Omental fat pad (tissue), 4 donors: ENCODE results near the gene MBNL2. TPM values are rescaled to one million over a fixed set of nuclear protein-coding genes. Genes with fewer than 3 reads are reported as not detected.

ENCODE experiments used
- ATAC-seq: fragments of 150-250 bp; one replicate; pipeline ENCODE4 v1.9.1; 2016; ENCODE audit warnings: mild to moderate bottlenecking, moderate library complexity; ENCODE audit not compliant: low FRiP score
- DNase-seq: peaks from one replicate; pipeline ENCODE4 v3.0.0-alpha.2; 2019; ENCODE audit warnings: low spot score
- total RNA-seq, 4 donors: library from RNA; depleted of rRNA; stranded (reverse); fragments of >200 nt; gene quantifications; one replicate each; pipeline ENCODE4 v1.1.0, GENCODE V29; 2016
- TF ChIP-seq, protein P1 (sequence below), 3 donors: fragments of 450-650 bp; IDR thresholded peaks; one replicate each; pipeline ENCODE4 v1.5.1; 2016 to 2017; ENCODE audit warnings: antibody characterized with exemption in 3 of 3, mild to moderate bottlenecking in 3 of 3, moderate library complexity in 2 of 3

The MBNL2 gene
- total RNA-seq, 4 donors from 2014 or later: 105 to 132 (median 123) TPM

DNA sequence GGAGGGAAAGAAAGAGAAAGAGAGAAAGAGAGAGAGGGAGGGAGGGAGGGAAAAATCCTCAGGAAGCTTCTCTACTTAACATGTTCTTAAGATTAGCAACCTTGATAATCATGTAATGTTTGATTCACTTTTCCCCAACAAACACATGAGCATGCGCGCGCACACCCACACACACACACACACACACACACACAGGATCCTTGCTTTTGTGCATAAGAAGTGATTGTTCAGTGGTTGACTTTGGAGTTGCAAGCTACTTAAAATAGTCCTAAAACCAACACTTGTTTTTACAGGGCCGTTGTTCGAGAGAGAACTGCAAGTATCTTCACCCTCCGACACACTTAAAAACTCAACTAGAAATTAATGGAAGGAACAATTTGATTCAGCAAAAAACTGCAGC is 111.8 kb downstream of the MBNL2 start:
- TF ChIP-seq, protein P1, sequence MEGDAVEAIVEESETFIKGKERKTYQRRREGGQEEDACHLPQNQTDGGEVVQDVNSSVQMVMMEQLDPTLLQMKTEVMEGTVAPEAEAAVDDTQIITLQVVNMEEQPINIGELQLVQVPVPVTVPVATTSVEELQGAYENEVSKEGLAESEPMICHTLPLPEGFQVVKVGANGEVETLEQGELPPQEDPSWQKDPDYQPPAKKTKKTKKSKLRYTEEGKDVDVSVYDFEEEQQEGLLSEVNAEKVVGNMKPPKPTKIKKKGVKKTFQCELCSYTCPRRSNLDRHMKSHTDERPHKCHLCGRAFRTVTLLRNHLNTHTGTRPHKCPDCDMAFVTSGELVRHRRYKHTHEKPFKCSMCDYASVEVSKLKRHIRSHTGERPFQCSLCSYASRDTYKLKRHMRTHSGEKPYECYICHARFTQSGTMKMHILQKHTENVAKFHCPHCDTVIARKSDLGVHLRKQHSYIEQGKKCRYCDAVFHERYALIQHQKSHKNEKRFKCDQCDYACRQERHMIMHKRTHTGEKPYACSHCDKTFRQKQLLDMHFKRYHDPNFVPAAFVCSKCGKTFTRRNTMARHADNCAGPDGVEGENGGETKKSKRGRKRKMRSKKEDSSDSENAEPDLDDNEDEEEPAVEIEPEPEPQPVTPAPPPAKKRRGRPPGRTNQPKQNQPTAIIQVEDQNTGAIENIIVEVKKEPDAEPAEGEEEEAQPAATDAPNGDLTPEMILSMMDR (IDR thresholded peaks at IDR 0.05): no peak
- no peak for DNase-seq
- ATAC-seq: no peak

DNA sequence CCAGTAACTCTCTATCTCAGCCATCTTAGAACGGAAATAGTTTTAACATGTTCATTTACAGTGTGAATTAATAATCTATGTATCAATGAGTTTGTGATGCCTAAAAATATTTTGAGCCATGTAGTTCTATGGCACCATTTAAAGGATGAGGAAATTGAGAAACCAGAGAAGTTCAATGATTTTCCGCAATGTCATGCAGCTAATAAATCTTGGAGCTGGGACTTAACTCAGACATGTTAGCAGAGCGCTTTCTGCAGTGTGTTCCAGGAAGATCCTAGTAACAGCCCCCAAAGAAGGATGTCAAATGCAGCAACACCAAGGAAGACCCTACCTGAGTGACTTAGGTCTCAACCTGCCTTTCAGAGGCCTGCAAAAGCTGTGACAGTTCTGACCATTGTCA is 112.6 kb downstream of the MBNL2 start:
- ATAC-seq (no peak), DNase-seq (no peak)
- TF ChIP-seq, protein P1 (IDR thresholded peaks at IDR 0.05): no peak

DNA sequence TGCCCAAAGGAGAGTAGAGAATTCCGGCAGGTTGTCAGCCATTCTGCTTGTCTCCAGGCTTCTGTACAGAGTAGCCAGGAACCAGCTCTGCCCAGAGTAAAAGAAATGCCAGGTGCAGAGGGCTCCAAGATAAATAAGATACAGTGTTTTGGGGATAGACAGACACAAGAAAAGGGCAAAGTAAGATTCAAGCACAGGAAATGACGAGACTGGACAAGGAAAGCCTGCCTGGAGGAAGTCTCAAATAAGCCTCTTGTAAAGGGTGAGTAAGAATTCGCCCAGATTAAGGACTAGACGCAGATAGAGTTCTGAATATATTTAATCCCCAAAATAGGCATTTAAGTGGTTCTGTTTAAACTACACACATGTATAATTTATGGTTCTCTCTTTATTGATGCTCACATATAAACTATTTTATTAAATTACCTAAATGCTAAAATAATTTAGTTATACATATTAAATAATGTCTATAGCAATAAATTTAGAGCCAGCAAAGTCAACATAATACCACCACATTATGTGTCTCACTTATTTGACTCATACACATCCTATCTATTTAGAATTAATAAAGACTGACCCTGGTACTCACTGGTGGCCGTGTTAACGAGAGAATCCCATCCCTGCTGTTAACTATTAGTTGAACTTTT is 113.5 kb downstream of the MBNL2 start:
- TF ChIP-seq, protein P1 (IDR thresholded peaks at IDR 0.05): no peak
- ATAC-seq: no peak
- DNase-seq: no peak

DNA sequence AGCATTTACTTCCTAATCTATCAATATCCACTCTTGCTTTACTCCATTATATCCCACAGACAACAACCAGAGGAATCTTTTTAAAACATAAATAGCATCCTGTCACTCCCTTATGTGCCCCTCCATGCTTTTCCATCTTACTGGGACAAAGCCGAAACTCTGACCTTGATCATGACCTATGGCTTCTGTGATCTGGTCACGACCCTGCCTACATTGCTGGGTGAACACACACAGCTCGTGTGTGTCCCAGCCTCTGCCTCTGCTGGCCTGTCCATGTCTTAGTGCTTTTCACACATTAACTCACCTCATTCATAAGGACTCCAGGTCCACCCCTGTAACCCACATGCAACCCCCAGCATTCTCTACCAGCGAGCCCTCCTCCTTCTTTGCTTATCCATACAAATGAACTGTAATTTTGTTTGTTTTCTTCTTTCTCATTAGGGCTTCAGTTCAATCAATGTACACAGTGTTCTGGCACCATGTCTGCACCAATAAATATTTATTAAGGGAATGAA is 115.9 kb downstream of the MBNL2 start:
- ATAC-seq: no peak
- TF ChIP-seq, protein P1 (IDR thresholded peaks at IDR 0.05): no peak
- no peak for DNase-seq

DNA sequence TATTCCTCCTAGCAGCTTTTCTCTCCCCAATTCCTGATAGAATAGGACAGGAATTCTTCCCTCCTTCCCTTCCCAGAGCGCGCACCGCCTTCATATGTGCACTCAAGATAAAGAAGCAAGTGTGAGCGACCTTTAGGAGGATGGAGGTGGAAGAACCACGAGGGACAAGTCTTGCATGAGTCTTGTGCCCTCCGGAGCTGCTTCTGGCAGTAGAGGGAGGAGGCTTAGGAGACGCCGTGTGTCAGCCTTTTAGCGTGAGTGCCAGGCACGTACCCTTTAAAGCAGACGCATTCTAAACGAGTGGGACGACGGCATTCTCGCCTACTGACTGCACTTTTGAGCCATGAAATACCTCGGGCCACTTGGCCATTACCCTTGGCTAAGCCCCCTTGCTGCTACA is 116.4 kb downstream of the MBNL2 start:
- ATAC-seq (no peak), DNase-seq (no peak)
- TF ChIP-seq, protein P1 (IDR thresholded peaks at IDR 0.05): no peak

DNA sequence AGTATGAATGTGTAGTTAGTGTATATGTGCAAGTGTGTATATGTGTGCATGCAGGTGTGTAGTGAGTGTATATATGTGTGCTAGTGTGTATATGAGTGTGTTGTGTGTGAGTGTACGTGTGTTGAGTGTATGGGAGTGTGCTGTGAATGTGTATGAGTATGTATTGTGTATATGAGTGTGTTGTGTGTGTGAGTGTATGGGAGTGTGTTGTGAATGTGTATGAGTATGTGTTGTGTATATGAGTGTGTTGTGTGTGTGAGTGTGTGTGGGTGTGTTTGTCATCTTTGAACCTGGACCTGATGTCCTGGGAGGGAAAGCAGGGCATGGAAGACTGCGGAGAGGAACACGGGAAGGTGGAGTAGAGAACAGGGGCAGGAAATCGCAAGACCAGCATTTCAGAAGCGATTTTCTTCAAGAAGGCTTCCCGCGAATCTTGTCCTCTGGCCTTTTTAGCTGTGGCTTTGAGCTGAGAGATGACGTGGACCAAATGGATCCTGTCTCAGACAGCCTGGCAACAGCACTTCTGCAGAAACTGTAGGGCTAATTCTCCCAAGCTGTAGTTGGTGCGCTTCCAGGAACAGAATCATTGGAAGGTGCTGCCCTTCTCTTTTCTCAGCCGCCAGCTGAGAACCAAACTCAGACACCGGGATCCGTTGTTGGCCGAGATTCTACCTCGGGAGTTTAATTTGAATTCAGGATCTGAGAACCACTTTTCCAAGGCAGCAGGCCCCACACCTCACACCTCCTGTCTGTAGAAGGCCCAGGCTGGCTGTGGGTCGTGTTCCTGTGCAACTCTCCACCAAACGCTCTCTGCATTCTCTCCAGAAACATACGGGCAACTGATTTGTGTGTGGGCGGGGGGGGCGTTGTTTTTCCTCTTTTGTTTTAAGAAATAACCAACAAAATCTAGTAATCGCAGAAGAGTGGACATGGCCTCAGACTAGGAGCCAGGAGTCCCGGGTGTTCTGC is 117.2 kb downstream of the MBNL2 start:
- DNase-seq (no peak), ATAC-seq (no peak)
- TF ChIP-seq, protein P1 (IDR thresholded peaks at IDR 0.05): no peak
